ENCODE data around the gene RAB3IL1.

Gene RAB3IL1

DNA sequence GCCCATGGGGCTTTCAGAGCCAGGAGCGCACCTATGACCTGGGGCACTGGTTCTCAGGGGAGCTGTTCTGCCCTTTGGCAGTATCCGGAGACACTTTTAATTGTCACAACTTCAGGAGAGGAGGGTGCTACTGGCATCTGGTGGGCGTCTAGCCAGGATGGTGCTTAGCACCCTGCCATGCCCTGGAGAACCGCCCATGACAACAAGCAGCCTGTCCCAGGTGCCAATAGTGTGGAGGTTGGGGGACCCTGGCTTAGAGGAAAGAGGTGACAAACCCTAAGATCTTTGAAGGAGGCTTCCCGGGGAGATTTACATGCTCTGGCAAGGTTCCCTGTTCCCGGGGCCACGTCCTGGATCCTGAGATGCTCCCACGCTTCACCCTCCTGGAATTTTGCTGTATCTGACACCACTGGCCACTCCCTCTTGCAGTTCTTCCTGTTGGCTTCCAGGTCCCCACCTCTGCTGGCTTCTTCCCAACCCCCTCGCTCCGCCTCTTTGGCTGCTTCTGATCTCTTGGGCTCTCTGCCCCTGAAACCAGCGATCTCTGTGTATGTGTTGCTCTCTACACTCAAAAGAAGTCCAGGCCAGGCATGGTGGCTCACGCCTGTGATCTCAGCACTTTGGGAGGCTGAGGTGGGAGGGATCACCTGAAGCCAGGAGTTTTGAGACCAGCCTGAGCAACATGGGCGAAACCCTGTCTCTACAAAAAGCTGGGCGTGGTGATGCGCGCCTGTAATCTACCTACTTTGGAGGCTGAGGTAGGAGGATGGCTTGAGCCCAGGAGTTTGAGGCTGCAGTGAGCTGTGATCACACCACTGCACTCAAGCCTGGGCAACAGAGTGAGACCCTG is 57.1 kb downstream of the RAB3IL1 start:
- POLR2A ChIA-PET: no interaction called here
- CTCF ChIA-PET: interaction anchor here (1.5 kb wide), 1 partner anchor 10 kb away, joined by 6 read pairs; no protein-coding TSS in a partner anchor
- TF ChIP-seq, protein P1, sequence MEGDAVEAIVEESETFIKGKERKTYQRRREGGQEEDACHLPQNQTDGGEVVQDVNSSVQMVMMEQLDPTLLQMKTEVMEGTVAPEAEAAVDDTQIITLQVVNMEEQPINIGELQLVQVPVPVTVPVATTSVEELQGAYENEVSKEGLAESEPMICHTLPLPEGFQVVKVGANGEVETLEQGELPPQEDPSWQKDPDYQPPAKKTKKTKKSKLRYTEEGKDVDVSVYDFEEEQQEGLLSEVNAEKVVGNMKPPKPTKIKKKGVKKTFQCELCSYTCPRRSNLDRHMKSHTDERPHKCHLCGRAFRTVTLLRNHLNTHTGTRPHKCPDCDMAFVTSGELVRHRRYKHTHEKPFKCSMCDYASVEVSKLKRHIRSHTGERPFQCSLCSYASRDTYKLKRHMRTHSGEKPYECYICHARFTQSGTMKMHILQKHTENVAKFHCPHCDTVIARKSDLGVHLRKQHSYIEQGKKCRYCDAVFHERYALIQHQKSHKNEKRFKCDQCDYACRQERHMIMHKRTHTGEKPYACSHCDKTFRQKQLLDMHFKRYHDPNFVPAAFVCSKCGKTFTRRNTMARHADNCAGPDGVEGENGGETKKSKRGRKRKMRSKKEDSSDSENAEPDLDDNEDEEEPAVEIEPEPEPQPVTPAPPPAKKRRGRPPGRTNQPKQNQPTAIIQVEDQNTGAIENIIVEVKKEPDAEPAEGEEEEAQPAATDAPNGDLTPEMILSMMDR (IDR thresholded peaks at IDR 0.05; ENCODE audit: control extremely low read depth, extremely low read depth, low read depth, missing control alignments): no peak
- no peak for DNase-seq (ENCODE audit: extremely low spot score)

DNA sequence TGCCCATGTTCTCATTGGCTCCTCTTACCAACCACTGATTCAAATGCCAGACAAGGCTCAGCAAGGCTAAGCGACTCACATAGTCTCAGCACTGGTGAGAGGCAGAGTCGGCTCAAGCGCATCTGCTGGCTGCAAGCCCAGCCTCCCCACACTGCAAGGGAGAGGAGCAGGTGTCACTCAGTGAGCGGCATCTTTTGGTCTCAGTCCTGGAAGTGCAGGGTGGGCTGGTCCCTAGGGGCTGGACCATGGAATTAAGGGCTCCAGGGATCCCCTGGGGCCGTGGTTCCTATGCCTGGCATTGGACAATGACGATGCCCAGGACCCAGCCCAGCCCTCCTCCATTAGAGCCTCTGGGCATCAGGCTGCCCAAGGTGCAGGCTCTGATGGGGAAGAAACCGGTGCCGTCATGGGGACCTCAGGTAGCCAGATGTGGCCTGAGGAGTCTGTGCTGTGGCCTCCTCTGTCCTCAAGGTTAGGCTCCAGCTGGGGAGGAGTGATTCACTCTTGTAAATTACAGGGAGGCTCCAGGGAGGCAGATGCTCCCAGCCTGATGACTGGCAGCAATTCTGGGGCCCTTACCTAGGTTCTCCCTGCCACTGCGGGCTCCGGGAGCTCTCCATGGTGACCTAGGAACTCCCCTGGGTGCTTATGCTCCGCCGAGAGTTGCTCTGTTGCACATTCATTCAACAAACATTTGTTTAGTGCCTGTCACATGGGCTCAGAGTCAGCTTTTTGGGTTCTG is 61.3 kb downstream of the RAB3IL1 start:
- ChIA-PET CTCF (no interaction called here), POLR2A (no interaction called here)
- TF ChIP-seq, protein P1 (IDR thresholded peaks at IDR 0.05; ENCODE audit: control extremely low read depth, extremely low read depth, low read depth, missing control alignments): no peak
- DNase-seq (ENCODE audit: extremely low spot score): no peak

DNA sequence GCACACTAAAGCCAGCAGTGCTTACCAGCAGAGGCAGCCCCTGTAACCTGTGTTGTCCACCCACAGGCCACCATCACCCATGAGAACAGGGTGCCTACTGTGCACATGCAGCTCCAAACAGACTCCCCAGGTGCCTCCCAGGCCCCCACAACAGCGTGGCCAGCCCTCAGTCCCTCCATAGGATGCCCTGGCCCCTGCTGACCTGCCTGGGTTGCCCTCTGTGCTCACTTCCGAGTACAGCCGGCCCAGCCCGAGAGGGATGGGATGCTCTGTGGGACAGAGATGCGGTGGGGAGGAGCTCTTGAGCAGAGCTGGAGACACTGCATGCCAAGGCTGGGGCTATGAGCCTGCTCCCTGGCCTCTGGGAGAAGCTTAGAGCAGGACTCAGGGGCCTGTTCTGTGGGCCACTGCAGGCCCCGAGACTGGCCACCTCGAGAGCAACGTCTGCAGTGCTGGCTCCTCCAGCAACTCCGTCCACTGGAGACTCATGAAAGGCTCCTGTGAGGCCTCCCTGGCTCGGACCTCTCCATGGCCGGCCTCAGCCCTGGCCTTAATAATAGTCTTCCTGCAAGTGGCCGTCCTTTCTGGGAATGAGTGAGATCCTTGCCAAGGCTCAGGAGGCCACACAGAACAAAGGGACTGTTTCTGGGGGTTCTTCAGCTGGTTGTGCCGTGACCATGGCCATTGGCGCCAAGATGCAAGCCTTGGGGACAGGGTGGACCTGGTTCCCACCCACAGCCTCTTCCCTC is 62.2 kb downstream of the RAB3IL1 start:
- TF ChIP-seq, protein P1 (IDR thresholded peaks at IDR 0.05; ENCODE audit: control extremely low read depth, extremely low read depth, low read depth, missing control alignments): no peak
- DNase-seq (ENCODE audit: extremely low spot score): no peak
- ChIA-PET POLR2A (no interaction called here), CTCF (no interaction called here)

GRCh38 chr11:61854206-61854895 is 63.0 kb downstream of the RAB3IL1 start:
- no peak for DNase-seq (ENCODE audit: extremely low spot score)
- POLR2A ChIA-PET: no interaction called here
- CTCF ChIA-PET: interaction anchor here (1.0 kb wide), 1 partner anchor 57 kb away, joined by 3 read pairs; no protein-coding TSS in a partner anchor
- TF ChIP-seq, protein P1 (IDR thresholded peaks at IDR 0.05; ENCODE audit: control extremely low read depth, extremely low read depth, low read depth, missing control alignments): no peak

GRCh38 chr11:61853698-61854169 is 63.6 kb downstream of the RAB3IL1 start:
- ChIA-PET POLR2A (no interaction called here), CTCF (interaction anchor here (1.0 to 1.3 kb wide), 3 partner anchors 12 to 57 kb away, joined by 3 to 5 read pairs (median 3); no protein-coding TSS in a partner anchor)
- TF ChIP-seq, protein P1 (IDR thresholded peaks at IDR 0.05; ENCODE audit: control extremely low read depth, extremely low read depth, low read depth, missing control alignments): no peak
- DNase-seq (ENCODE audit: extremely low spot score): no peak

Data from GM10248 (cell line).